Skeletal muscle satellite cell (primary cell): ENCODE measurements around the gene ARL6IP4.

ENCODE experiments used
- H3K27me3 ChIP-seq: 2 replicates; pipeline ENCODE4 v1.7.0; 2013; ENCODE audit warnings: low read length; ENCODE audit not compliant: control insufficient read depth, insufficient read depth
- H3K36me3 ChIP-seq: 2 replicates; pipeline ENCODE4 v1.7.0; 2013; ENCODE audit warnings: mild to moderate bottlenecking, control low read depth, low read length; ENCODE audit not compliant: insufficient read depth
- H3K4me1 ChIP-seq: 2 replicates; pipeline ENCODE4 v1.7.0; 2013; ENCODE audit warnings: low read length; ENCODE audit not compliant: control insufficient read depth, insufficient read depth
- H3K4me2 ChIP-seq: 2 replicates; pipeline ENCODE4 v1.7.0; 2013; ENCODE audit warnings: mild to moderate bottlenecking, low read length
- H3K4me3 ChIP-seq: 2 replicates; pipeline ENCODE4 v1.7.0; 2013; ENCODE audit warnings: low read length
- H3K9ac ChIP-seq: 2 replicates; pipeline ENCODE4 v1.7.0; 2013; ENCODE audit warnings: mild to moderate bottlenecking, low read depth, low read length, moderate library complexity
- H3K9me3 ChIP-seq: replicated peaks from 2 replicates; pipeline ENCODE4 v1.7.0; 2013; ENCODE audit warnings: mild to moderate bottlenecking, control low read depth, low read length

Gene ARL6IP4

DNA sequence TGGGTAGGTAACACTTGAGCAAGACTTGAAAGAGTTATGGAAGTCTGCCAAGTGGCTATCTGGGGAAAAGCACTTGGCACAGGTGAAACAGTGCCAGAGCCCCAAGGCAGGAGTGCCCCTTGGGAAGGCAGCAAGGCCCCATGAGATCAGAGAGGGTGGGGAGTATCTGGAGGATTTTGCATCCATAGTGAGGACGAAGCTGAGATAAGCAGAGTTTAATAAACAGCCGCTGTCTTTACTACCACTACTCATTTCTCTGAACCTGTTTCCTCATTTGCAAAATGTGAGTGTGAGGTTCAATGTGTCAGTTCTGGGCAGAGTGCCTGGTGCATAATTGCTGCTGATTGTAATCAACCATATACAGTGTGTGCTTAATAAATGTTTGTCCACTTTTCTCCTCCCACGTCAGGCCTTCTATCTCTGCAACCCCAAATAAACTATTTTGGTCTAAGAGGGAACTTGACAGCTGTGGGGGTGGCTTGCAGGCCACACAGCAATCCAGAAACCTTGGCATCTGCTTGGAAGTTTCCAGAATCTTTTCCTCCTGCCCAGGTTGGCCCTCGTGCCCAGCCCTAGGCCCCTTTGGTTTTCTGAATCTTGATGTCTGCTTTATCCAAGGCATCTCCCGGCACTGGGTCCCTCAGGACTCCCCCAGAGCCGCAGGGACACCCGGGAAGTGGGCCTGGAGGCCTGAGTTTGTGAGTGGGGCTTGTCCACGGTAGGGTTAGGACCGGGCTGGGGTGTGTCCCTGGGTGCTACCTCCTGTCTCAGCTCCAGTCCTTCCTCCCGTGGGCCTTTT lies 18.8 kb upstream of the ARL6IP4 start:
- Histone ChIP-seq H3K4me2 (no peak overlapping the region), H3K9me3 (no peaks in the 10 kb centered on the region), H3K4me1 (peaks cover 30% of the 10 kb centered on the region), H3K27me3 (no peaks in the 10 kb centered on the region), H3K9ac (no peak overlapping the region), H3K36me3 (no peaks in the 10 kb centered on the region), H3K4me3 (no peak overlapping the region)

DNA sequence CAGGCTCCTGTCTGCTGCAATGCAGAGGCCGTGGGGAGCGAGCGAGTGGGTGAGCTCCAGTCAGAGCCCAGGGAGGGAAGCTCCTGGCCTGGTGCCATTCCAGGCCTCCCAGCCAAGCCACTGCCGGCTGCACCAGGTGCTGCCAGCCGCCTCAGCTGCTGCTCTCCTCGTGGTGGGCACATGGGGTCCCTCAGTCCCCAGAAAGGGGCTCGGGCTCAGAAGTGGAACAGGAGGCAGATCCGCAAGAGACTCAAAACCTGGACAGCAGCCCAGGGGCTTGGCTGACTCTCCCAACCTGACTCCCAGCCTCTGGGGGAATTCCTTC lies 16.6 kb upstream of the ARL6IP4 start:
- no peak overlapping the region for H3K9ac ChIP-seq
- H3K36me3 ChIP-seq, result no peaks in the 10 kb centered on the region
- H3K4me2 ChIP-seq, result peak overlapping the region; percentile 58
- H3K4me1 ChIP-seq, result peaks cover 30% of the 10 kb centered on the region
- no peaks in the 10 kb centered on the region for H3K27me3 ChIP-seq
- H3K9me3 ChIP-seq, result no peaks in the 10 kb centered on the region
- H3K4me3 ChIP-seq, result no peak overlapping the region

DNA sequence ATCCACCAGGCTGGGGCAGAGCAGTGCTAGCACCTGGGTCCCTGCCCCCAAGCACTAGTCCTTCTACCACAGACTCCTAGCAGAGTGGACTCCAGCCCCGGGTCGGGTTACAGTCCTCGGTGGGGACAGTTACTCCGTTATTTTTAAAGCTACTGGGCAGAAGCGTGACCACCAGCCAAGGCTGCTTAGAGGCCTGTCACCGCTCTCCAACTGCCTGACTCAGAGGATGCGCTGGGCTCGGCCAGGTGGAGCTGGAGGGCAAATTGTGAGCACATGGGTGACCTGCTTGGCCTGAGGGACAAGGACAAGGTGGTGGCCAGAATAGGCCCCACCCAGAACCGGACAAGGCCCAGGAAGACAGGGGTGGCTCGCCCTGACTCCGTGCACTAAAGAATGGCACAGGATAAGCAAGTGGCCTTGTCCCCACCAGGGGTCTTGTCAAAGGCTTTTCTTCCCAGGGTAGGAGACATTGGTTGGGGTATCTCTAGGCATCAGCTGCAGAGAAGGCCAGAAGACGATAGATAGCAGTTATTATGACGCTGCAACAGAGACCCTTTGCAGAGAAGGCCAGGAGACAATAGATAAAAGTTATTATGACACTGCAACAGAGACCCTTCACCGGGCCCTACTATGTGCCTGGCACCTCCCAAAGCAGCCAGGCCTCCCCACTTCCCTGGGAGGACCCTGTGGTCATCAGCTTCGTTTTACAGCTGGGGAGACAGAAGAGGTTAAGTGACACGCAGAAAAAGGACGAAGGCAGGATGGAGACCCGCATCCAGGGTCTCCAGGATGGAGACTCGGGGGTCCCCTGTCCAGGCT lies 15.8 kb upstream of the ARL6IP4 start:
- H3K4me3 ChIP-seq, result no peak overlapping the region
- H3K9ac ChIP-seq, result no peak overlapping the region
- H3K9me3 ChIP-seq, result no peaks in the 10 kb centered on the region
- H3K27me3 ChIP-seq, result no peaks in the 10 kb centered on the region
- peaks cover 30% of the 10 kb centered on the region for H3K4me1 ChIP-seq
- H3K36me3 ChIP-seq, result no peaks in the 10 kb centered on the region
- H3K4me2 ChIP-seq, result peak overlapping the region; percentile 58

DNA sequence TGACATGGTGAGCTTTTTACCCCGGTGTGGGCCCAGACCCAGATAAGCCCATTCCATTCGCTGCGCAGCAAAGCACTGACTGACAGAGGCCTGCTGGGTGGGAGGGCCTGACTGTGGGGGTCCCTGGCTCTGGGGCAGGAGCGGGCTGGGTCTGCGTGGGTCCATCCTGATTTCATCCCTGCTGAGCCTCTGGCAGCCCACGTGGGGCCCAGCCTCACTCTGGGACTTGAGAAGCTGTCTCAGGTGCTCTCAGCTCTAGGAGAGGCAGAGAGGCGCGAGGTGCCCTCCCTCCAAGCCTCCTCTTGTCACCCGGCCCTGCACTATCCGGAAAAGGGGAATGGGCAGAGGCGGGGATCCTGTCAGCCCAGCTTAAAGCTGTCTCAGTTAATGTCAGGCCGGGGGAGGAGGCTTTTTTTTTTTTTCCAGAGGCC lies 15.1 kb upstream of the ARL6IP4 start:
- peak overlapping the region; percentile 57 for H3K9ac ChIP-seq
- H3K4me1 ChIP-seq, result peaks cover 30% of the 10 kb centered on the region
- H3K4me2 ChIP-seq, result peak overlapping the region; percentile 100
- no peaks in the 10 kb centered on the region for H3K36me3 ChIP-seq
- H3K9me3 ChIP-seq, result no peaks in the 10 kb centered on the region
- no peaks in the 10 kb centered on the region for H3K27me3 ChIP-seq
- peak overlapping the region; percentile 83 for H3K4me3 ChIP-seq

DNA sequence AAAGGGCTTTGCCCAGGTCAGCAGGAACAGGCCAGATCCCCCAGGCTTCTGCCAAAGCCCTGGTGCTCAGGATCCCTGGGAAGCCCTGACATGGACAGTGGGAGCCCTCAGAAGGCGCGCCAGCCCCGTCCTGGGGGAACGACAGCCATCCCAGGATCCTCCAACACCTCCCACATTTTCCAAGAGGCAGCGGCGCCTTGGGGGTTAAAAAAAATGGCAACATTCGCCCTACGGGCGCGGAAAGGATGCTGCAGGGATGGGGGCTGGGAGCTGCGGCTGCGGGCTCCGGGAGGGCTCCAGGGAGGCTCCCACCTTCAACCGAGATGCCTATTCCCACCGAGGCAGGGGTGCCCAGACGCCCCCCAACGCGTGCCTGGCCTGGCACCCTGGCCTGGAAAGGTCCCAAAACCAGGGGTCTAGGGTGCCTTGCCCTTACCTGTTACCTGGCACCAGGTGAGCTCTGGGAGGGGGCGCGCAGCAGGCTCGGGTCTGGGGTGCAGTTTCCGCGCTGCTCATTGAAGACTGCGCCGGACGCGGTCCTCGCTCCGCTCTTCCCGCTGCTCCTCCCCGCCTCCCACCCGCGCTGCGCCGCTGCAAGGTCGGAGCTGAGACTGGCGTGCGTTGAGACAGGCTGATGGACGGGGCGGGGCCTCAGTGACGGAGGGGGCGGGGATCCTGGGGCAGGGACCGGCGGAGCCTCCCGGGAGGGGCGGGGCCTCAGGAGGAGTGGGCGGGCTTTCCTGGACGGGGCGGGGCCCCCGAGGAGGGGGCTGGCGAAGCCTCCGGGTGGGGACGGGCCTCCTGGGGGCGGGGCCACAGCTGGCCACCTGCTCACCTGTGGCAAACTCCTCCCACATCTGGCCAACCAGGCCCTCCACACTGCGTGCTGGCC lies 14.4 kb upstream of the ARL6IP4 start, which contains the start of gene ABCB9:
TSS of gene ABCB9 (minus strand) at position 613 of the 892 bp plus-strand sequence. CDS start 6,228 bp downstream, outside the sequence.
- Histone ChIP-seq H3K4me2 (peak within 1 kb of the TSS; percentile 100), H3K36me3 (no peaks in the 10 kb centered on the region), H3K9me3 (no peaks in the 10 kb centered on the region), H3K4me1 (peaks cover 30% of the 10 kb centered on the region), H3K9ac (peak within 1 kb of the TSS; percentile 57), H3K4me3 (peak within 1 kb of the TSS; percentile 83), H3K27me3 (no peaks in the 10 kb centered on the region)

DNA sequence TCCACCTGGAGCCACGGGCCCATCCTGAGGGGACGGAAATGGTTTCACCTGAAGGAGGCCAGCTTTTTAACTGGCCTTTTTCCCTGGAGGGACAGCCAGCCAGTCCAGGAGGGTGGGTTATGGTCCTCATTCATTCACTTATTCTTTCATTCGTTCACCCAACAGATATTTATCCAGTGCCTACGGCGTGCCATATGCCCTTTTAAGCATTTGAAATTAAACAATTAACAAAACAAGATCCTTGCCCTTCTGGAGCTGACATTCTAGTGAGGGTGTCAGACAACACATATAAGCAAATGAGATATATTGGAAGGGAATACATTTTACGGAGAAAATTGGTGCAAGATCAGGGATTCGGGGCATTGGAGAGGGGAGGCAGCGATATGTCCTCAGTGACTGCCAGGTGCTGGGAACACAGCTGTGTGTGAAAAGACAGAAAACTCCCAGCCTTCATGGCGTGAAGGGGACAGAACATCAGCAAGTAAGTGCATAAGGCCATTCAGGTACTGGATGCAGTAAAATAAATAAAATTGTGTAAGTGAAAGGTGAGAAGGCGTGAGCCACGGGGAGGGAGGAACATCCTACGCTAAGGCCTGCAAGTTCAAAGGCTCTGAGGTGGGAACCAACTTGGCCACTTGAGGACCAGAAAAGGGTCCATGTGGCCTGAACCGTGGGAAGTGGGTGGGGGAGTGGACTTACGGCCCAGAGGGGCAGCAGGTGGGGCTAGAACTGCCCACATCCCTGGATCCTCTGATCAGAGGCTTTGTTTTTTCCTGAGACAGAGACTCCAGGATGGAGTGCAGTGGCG lies 13.5 kb upstream of the ARL6IP4 start:
- no peaks in the 10 kb centered on the region for H3K36me3 ChIP-seq
- no peak overlapping the region for H3K9ac ChIP-seq
- no peak overlapping the region for H3K4me3 ChIP-seq
- H3K4me2 ChIP-seq, result peak overlapping the region; percentile 54
- no peaks in the 10 kb centered on the region for H3K9me3 ChIP-seq
- H3K27me3 ChIP-seq, result no peaks in the 10 kb centered on the region
- peaks cover 30% of the 10 kb centered on the region for H3K4me1 ChIP-seq

DNA sequence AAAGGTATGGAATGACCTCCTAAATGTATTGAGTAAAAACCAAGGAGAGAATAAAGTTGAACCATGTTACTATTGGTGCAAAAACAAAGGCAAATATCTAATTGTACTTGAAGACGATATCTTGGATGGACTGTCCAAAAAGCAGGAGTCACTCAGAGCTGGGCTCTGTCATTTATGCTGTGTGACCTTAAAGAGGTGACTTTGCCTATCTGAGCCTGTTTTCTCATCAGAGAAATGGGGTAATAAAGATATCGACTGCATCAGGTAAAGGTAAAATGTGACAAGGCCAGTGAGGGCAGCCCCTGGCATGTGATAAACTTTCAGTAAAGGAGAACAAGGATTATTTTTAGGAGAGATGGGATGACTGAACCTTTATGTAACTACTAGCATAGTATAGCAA lies 12.4 kb upstream of the ARL6IP4 start:
- H3K4me2 ChIP-seq, result no peak overlapping the region
- H3K36me3 ChIP-seq, result no peaks in the 10 kb centered on the region
- peaks cover 30% of the 10 kb centered on the region for H3K4me1 ChIP-seq
- no peaks in the 10 kb centered on the region for H3K9me3 ChIP-seq
- no peaks in the 10 kb centered on the region for H3K27me3 ChIP-seq
- H3K9ac ChIP-seq, result no peak overlapping the region
- H3K4me3 ChIP-seq, result no peak overlapping the region

DNA sequence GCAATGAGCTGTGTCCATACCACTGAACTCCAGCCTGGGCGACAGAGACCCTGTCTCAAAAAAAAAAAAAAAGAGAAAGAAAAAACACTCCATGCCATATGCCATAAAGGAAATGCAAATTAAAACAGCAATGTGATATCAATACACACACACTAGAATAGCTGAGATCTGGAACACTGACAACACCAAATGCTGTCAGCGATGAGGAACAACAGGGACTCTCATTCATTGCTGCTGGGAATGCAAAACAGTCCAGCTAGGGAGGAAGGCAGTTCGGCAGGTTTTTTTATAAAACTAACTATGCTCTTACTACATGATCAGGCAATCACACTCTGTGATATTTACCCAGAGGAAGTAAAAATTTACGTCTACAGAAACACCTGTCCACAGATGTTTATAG lies 10.8 kb upstream of the ARL6IP4 start:
- Histone ChIP-seq H3K36me3 (no peaks in the 10 kb centered on the region), H3K9me3 (no peaks in the 10 kb centered on the region), H3K4me1 (peaks cover 15% of the 10 kb centered on the region), H3K4me2 (no peak overlapping the region), H3K27me3 (no peaks in the 10 kb centered on the region), H3K9ac (no peak overlapping the region), H3K4me3 (no peak overlapping the region)

DNA sequence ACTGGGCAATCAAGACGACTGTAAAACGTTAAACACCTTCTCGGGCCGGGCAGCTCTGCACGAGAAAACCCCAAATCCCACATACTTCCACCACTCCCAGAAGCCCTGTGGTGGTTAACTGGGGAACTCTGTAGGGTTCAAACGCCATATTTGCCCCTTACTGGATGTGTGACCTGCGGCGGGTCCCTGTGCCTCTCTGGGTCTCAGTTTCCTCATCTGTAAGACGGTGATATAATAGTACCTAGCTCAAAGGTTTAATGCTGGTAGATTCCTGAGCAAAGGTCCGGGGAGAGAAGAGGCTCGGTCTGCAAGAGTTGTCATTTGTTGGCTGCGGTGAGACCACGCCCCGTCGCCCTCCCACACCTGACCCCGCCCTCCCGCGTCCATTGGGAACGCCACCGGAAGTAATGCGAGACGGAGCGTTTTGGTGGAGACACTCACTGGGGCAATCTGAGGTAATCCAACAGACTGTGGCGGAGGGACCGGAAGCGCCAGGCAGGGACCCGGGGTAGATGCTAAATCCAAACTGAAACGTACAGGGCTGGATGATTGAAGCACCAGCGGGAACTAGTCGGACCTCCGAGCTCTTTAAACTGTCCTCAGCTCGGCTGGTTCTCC lies 6.1 kb upstream of the ARL6IP4 start:
- Histone ChIP-seq H3K36me3 (peaks cover 12% of the 10 kb centered on the region), H3K4me1 (peaks cover 16% of the 10 kb centered on the region), H3K27me3 (no peaks in the 10 kb centered on the region), H3K4me3 (peak overlapping the region; percentile 92), H3K9me3 (no peaks in the 10 kb centered on the region), H3K9ac (peak overlapping the region; percentile 99), H3K4me2 (peak overlapping the region; percentile 98)
